Measurements from ENCODE around the gene CHST11.

Gene CHST11

GRCh38 chr12:104809706-104810385, 353.1 kb downstream of the CHST11 start:
- no peak for DNase-seq (ENCODE audit: low spot score)

Data from pons (tissue), 1 donor.